Activated CD4-positive, alpha-beta T cell treated with anti-CD3 and anti-CD28 coated beads, Interleukin-2, Interleukin-6, amounts not matched to agents 100 ng/mL and 50 ng/mL, durations not matched to agents 16 hours and 8 hours (primary cell): ENCODE measurements around the gene CAMSAP2.
A peak's percentile ranks its signal among the peaks of the same experiment; 100 is the strongest.

ENCODE experiments used
- DNase-seq: peaks from one replicate; pipeline ENCODE4 v3.0.0-alpha.2; 2020

CAMSAP2 gene

GRCh38 chr1:200900877-200901276, 162.2 kb downstream of the CAMSAP2 start:
- DNase-seq, result no peak

DNA sequence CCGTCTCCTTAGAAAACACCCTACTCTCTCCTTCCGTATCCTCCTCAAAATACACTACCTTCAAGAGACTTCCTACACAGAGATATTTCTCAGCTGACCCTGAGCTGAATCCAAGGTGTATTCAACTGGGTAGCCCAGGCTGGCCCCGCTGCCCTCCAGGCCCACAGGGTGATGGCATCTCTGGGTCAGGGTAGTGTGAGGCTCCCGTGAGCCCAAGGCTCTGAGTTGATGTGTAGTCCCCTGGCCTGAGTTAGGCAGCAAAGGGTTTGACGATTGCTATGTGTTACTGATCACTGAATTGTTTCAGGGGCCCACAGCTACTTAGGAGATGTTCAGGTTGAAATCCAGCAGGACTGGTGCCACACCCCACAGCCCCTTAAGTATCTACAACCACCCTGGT, 162.7 kb downstream of the CAMSAP2 start:
- no peak for DNase-seq

DNA sequence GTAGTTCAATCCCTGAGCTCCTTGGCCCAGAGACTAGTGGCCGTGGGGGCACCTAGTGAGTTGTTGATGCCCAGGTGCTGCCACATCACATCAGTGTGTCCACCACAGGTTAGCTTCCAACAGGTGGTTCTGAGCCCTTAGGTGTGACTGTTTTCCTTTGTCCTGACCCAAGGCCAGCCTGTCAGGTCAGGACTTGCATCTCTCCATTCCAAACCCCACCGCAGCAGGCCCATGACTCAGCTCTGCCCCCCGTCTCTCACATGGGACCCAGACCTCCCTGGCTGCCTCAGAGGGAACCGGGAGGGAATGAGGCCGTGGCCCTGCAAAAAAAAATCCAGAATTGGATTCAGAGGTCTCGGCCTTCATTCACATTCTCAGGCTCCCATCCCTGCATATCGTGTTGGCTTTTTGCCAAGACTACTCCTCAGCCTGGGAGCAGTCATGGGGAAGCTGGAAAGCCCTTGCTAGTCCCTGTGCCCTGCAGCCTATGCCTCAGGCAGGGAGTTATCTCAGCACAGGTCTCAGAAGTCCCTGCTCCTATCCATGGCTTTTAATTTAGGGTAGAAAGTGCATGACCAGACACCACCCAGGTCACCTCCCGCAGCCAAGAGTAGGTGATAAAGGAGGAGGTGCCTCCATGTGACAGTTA, 163.2 kb downstream of the CAMSAP2 start:
- no peak for DNase-seq

DNA sequence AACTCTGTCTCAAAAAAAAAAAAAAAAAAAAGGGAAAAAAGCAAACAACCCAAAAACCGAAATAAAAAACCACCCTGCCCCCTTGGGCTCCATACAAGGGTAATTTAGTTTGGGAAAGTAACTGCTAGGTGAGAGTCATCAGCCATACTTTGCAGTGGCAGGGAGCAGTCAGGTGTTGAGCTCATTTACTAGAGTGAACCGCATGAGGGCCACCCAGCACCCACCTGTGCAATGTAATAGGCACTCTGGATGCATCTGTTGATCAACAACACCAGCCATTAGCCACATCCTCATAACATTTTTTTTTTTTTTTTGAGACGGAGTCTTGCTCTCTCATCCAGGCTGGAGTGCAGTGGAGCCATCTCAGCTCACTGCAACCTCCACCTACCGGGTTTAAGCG, 165.1 kb downstream of the CAMSAP2 start:
- DNase-seq, result no peak

GRCh38 chr1:200904772-200905171, 166.1 kb downstream of the CAMSAP2 start:
- no peak for DNase-seq

DNA sequence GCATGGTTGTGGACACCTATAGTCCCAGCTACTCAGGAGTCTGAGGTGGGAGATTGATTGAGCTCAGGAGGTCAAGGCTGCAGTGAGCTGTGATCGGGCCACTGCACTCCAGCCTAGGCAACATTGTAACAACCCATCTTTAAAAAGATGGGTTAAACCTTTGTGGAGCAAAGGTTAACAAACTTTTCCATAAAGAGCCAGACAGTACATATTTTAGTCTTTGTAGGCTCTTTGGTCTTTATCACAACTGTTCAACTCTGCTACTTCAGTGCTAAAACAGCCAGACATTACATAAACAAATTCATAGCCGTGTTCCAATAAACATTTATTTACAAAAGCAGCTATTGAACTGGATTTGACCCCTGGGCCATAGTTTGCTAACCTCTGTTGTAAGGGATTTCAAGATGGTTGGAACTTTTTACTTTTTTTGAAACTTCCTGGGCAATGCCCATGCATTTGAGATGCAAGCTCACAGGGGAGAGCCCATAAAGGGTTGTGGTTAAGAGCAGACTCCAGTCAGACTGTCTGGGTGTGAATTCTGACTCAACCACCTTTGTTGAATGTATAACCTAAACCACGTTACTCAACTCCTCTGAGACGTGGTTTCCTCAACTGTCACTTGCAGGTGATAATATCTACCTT, 166.8 kb downstream of the CAMSAP2 start:
- DNase-seq, result peak; percentile 80

DNA sequence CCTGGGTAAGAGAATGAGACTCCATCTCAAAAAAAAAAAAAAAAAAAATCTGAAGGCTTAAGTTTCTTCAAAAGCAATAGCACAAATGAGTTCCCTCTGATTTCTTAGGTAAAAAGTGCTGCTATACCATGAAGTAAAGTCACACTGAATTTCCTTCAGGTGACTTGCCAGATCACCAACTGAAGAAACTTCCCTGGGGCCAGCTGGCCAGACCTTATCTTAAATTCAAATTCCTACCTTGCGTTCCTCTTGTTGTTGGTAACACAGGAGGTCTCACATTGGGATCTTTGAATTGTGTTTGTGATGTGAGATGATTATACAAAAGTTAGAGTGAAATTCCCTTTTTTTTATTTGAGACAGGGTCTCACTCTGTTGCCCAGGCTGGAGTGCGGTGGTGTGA, 167.8 kb downstream of the CAMSAP2 start:
- no peak for DNase-seq

GRCh38 chr1:200907611-200908097, 169.0 kb downstream of the CAMSAP2 start:
- no peak for DNase-seq

- no peak for DNase-seq
Measured at GRCh38 chr1:200908191-200908868, 169.6 kb downstream of the CAMSAP2 start.

GRCh38 chr1:200909071-200909470, 170.4 kb downstream of the CAMSAP2 start:
- DNase-seq, result no peak

- no peak for DNase-seq
Measured at GRCh38 chr1:200909757-200910239, 171.1 kb downstream of the CAMSAP2 start.
